ENCODE results near the gene B3GNT3. TPM values are rescaled to one million over a fixed set of nuclear protein-coding genes. Genes with fewer than 3 reads are reported as not detected.

The B3GNT3 gene
- total and polyA plus RNA-seq, 2 of the 13 experiments (the other 11 are each of a cell fraction or from before 2014, with no cell fraction given), result 0.86 to 4.0 TPM

- TF ChIP-seq GABPA (IDR thresholded peaks at IDR 0.05; ENCODE audit: low read depth, low read length) (peak; percentile 30; the same call in 1 of the 2 replicates), GABPA (CRISPR knock-in tag; IDR thresholded peaks at IDR 0.05; ENCODE audit: low read depth) (peak; percentile 66), NFE2L2 (IDR thresholded peaks at IDR 0.05; ENCODE audit: low read length) (no peak), MBD4 (IDR thresholded peaks at IDR 0.05; ENCODE audit: borderline replicate concordance, low read length) (no peak), PCBP2 (optimal IDR thresholded peaks at IDR 0.05; ENCODE audit: low read depth, low read length, poor library complexity, severe bottlenecking) (no peak), ZNF615 (CRISPR knock-in tag; IDR thresholded peaks at IDR 0.05; ENCODE audit: borderline replicate concordance) (no peak), RFXAP (CRISPR knock-in tag; IDR thresholded peaks at IDR 0.05; ENCODE audit: borderline replicate concordance) (no peak), ZKSCAN5 (CRISPR knock-in tag; IDR thresholded peaks at IDR 0.05) (no peak), PRMT3 (CRISPR knock-in tag; IDR thresholded peaks at IDR 0.05; ENCODE audit: borderline replicate concordance, low read depth) (no peak), ARID4A (CRISPR knock-in tag; IDR thresholded peaks at IDR 0.05; ENCODE audit: borderline replicate concordance) (peak; percentile 52; the same call in 1 of the 2 replicates), ZIK1 (CRISPR knock-in tag; IDR thresholded peaks at IDR 0.05; ENCODE audit: borderline replicate concordance, low read depth) (no peak), HNRNPL (IDR thresholded peaks at IDR 0.05; ENCODE audit: low read depth, low read length) (no peak), ZNF296 (CRISPR knock-in tag; conservative IDR thresholded peaks at IDR 0.05) (no peak), ZBTB25 (CRISPR knock-in tag; IDR thresholded peaks at IDR 0.05) (no peak), ZNF263 (CRISPR knock-in tag; IDR thresholded peaks at IDR 0.05) (no peak), ZNF207 (IDR thresholded peaks at IDR 0.05; ENCODE audit: borderline replicate concordance) (no peak), YY1 (IDR thresholded peaks at IDR 0.05; ENCODE audit: insufficient read depth, insufficient replicate concordance, low read depth, low read length) (no peak), ELF4 (CRISPR knock-in tag; IDR thresholded peaks at IDR 0.05; ENCODE audit: borderline replicate concordance) (no peak), ELF1 (CRISPR knock-in tag; IDR thresholded peaks at IDR 0.05) (0 out of 2 replicates have a peak, but pooled peaks have one; percentile 29), ZNF598 (CRISPR knock-in tag; IDR thresholded peaks at IDR 0.05; ENCODE audit: borderline replicate concordance) (no peak), ATF1 (CRISPR knock-in tag; IDR thresholded peaks at IDR 0.05) (no peak), ZNF709 (CRISPR knock-in tag; IDR thresholded peaks at IDR 0.05) (no peak), MTF1 (CRISPR knock-in tag; IDR thresholded peaks at IDR 0.05) (no peak), TCF7 (IDR thresholded peaks at IDR 0.05; ENCODE audit: low read depth) (no peak), AGO2 (optimal IDR thresholded peaks at IDR 0.05; ENCODE audit: low read depth, low read length) (no peak), ZNF747 (CRISPR knock-in tag; IDR thresholded peaks at IDR 0.05; ENCODE audit: borderline replicate concordance) (0 out of 2 replicates have a peak, but pooled peaks have one; percentile 58), ZNF788 (CRISPR knock-in tag; IDR thresholded peaks at IDR 0.05; ENCODE audit: borderline replicate concordance) (peak; percentile 63; the same call in 1 of the 2 replicates)
Observed at GRCh38 chr19:17751103-17751911, 43.6 kb upstream of the B3GNT3 start, which contains the start of gene FCHO1 (continued).

Measured in HepG2 (cell line).